ENCODE data around the gene DMRTC2.

DNA sequence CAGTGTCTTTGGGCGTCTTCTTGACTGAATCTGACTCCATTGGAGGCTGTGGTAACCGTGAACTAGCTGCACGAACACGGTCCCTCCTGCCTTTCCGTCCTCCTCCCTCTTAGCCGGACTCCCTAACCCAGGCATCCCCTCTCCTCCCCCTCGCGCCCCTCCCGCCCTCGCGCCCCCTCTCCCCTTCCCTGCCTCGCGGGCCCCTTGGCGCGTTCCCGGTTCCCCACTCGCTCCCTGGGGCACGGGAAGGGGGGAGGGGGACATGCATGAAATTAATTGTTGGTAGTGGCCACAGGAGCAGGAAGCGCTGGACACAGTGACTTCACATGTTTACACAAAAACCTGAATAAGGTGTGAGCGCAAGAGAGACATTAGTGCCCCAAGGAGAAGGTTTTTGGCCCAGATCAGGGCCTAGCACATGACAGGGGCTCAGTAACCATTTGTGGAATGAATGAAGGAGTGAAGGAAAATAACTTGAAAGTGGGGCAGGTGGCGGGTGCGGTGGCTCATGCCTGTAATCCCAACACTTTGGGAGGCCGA, 279 bp downstream of the DMRTC2 start:
- TF ChIP-seq, protein P1, sequence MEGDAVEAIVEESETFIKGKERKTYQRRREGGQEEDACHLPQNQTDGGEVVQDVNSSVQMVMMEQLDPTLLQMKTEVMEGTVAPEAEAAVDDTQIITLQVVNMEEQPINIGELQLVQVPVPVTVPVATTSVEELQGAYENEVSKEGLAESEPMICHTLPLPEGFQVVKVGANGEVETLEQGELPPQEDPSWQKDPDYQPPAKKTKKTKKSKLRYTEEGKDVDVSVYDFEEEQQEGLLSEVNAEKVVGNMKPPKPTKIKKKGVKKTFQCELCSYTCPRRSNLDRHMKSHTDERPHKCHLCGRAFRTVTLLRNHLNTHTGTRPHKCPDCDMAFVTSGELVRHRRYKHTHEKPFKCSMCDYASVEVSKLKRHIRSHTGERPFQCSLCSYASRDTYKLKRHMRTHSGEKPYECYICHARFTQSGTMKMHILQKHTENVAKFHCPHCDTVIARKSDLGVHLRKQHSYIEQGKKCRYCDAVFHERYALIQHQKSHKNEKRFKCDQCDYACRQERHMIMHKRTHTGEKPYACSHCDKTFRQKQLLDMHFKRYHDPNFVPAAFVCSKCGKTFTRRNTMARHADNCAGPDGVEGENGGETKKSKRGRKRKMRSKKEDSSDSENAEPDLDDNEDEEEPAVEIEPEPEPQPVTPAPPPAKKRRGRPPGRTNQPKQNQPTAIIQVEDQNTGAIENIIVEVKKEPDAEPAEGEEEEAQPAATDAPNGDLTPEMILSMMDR (conservative IDR thresholded peaks at IDR 0.05) = no peak
- no peak for TF ChIP-seq EZH2 (IDR thresholded peaks at IDR 0.05; ENCODE audit: low read depth)

Measured in PC-9 (cell line).